PC-3 (cell line): ENCODE data around the gene CACNA1C. TPM values are rescaled to one million over a fixed set of nuclear protein-coding genes. Genes with fewer than 3 reads are reported as not detected.

Experiments
- ATAC-seq: fragments of 200-7000 bp; cut with Tn5 transposase; 2 replicates; pipeline ENCODE4 v1.9.1; 2020; ENCODE audit warnings: mild to moderate bottlenecking, moderate library complexity
- BruUV-seq: library from RNA; stranded (reverse); fragments of 400-500 nt; replicated peaks from 2 replicates; lab custom pipeline; 2021; lab: Mats Ljungman, UMichigan
- CTCF ChIA-PET: fragments of 300-600 bp; sonication (Branson Sonifier 250); formaldehyde crosslinking; loops from one replicate; lab custom pipeline; 2022; ENCODE audit warnings: antibody characterized with exemption; lab: Charles Lee
- POLR2A ChIA-PET: fragments of 300-600 bp; sonication (Branson Sonifier 250); formaldehyde crosslinking; loops from one replicate; lab custom pipeline; 2022; ENCODE audit warnings: antibody characterized with exemption; ENCODE audit not compliant: unreplicated experiment; lab: Charles Lee
- DNase-seq: peaks from one replicate; pipeline ENCODE4 v3.0.0-alpha.2; 2015
- H2AFZ ChIP-seq: fragments of 300-600 bp; sonication (generic); 2 replicates; pipeline ENCODE4 v1.6.0; 2016; ENCODE audit warnings: antibody characterized with exemption, low read length
- H3F3A ChIP-seq: fragments of 300-600 bp; sonication (generic); one replicate; pipeline ENCODE4 v1.6.0; 2017; ENCODE audit warnings: antibody characterized with exemption, low read length, control low read depth, mild to moderate bottlenecking; ENCODE audit not compliant: unreplicated experiment
- H3K27ac ChIP-seq: fragments of 300-600 bp; sonication (generic); 2 replicates; pipeline ENCODE4 v1.5.1; 2016; ENCODE audit warnings: mild to moderate bottlenecking, low read length
- H3K27me3 ChIP-seq: fragments of 300-600 bp; sonication (generic); 2 replicates; pipeline ENCODE4 v1.6.1; 2016; ENCODE audit warnings: low read length, mixed read lengths
- H3K36me3 ChIP-seq: fragments of 300-600 bp; sonication (generic); 2 replicates; pipeline ENCODE4 v1.6.1; 2016; ENCODE audit warnings: low read depth, mixed run types, low read length, mixed read lengths
- H3K4me1 ChIP-seq: fragments of 300-600 bp; sonication (generic); 2 replicates; pipeline ENCODE4 v1.5.1; 2016; ENCODE audit warnings: low read length; ENCODE audit not compliant: insufficient read depth
- H3K4me2 ChIP-seq: fragments of 300-600 bp; sonication (generic); 2 replicates; pipeline ENCODE4 v1.6.0; 2016; ENCODE audit warnings: low read length
- H3K4me3 ChIP-seq: fragments of 300-600 bp; sonication (generic); 2 replicates; pipeline ENCODE4 v1.5.1; 2016; ENCODE audit warnings: mild to moderate bottlenecking, low read length, mixed read lengths
- H3K79me2 ChIP-seq: fragments of 300-600 bp; sonication (generic); 2 replicates; pipeline ENCODE4 v1.6.1; 2017; ENCODE audit warnings: low read length, mixed read lengths
- H3K9ac ChIP-seq: fragments of 300-600 bp; sonication (generic); 2 replicates; pipeline ENCODE4 v1.6.0; 2016; ENCODE audit warnings: mild to moderate bottlenecking, low read length
- H3K9me2 ChIP-seq: fragments of 300-600 bp; sonication (generic); replicated peaks from 2 replicates; pipeline ENCODE4 v1.6.1; 2016; ENCODE audit warnings: mixed run types, low read length, mixed read lengths
- H3K9me3 ChIP-seq: fragments of 300-600 bp; sonication (generic); 2 replicates; pipeline ENCODE4 v1.6.1; 2016; ENCODE audit warnings: low read length, mixed read lengths
- H4K20me1 ChIP-seq: fragments of 300-600 bp; sonication (generic); 2 replicates; pipeline ENCODE4 v1.6.1; 2016; ENCODE audit warnings: low read length, mixed read lengths
- CTCF ChIP-seq: fragments of 300-600 bp; sonication (generic); conservative IDR thresholded peaks from 2 replicates; pipeline ENCODE4 v1.5.1; 2017; ENCODE audit warnings: antibody characterized with exemption, low read depth, mild to moderate bottlenecking, low read length
- EZH2 ChIP-seq: fragments of 300-600 bp; sonication (generic); IDR thresholded peaks from one replicate; pipeline ENCODE4 v1.6.1; 2017; ENCODE audit warnings: antibody characterized with exemption, mild to moderate bottlenecking, low read length; ENCODE audit not compliant: unreplicated experiment
- EZH2phosphoT487 ChIP-seq: fragments of 300-600 bp; sonication (generic); IDR thresholded peaks from 2 replicates; pipeline ENCODE4 v1.6.1; 2018; ENCODE audit warnings: mild to moderate bottlenecking, antibody characterized with exemption, low read length, borderline replicate concordance
- intact Hi-C: fragments of 100-400 bp; cut with micrococcal nuclease; formaldehyde crosslinking; loops from 2 replicates; pipeline ENCODE4 v1.9.0; 2023
- total RNA-seq: library from RNA; depleted of rRNA; stranded (reverse); fragments of >200 nt; gene quantifications from 2 replicates; pipeline ENCODE4 v1.2.3, GENCODE V29; 2014

Gene CACNA1C
- total RNA-seq, 1 experiment from 2014 or later = not detected

GRCh38 chr12:2456813-2457186 lies 404.0 kb downstream of the CACNA1C start:
- no peaks in the 10 kb centered on the region for H3K79me2 ChIP-seq
- H3K4me3 ChIP-seq = no peak overlapping the region
- no peak overlapping the region for H3K9ac ChIP-seq
- no peaks in the 10 kb centered on the region for H3K9me3 ChIP-seq
- no peak overlapping the region for H2AFZ ChIP-seq
- no peaks in the 10 kb centered on the region for H3K36me3 ChIP-seq
- POLR2A ChIA-PET = no interaction called here
- no peaks in the 10 kb centered on the region for H4K20me1 ChIP-seq
- peaks cover 60% of the 10 kb centered on the region for H3K27me3 ChIP-seq
- no TSS peak for BruUV-seq
- no peak overlapping the region for H3K4me2 ChIP-seq
- no peaks in the 10 kb centered on the region for H3K9me2 ChIP-seq
- no peaks in the 10 kb centered on the region for H3K4me1 ChIP-seq
- intact Hi-C loops = no loop called here
- no peak overlapping the region for H3K27ac ChIP-seq
- ATAC-seq = no peak
- CTCF ChIA-PET = no interaction called here
- H3F3A ChIP-seq = no peaks in the 10 kb centered on the region
- TF ChIP-seq EZH2phosphoT487 (no peak), EZH2 (no peak), CTCF (no peak)
- DNase-seq = no peak

- no peaks in the 10 kb centered on the region for H3K9me2 ChIP-seq
- no peak overlapping the region for H3K27ac ChIP-seq
- intact Hi-C loops = no loop called here
- ATAC-seq (no peak), DNase-seq (no peak)
- H3K9ac ChIP-seq = no peak overlapping the region
- no peaks in the 10 kb centered on the region for H3K36me3 ChIP-seq
- no peak overlapping the region for H2AFZ ChIP-seq
- H4K20me1 ChIP-seq = no peaks in the 10 kb centered on the region
- CTCF ChIA-PET = interaction anchor here (0.6 kb wide), 1 partner anchor 419 kb away, joined by 5 read pairs; no protein-coding TSS in a partner anchor
- no peak overlapping the region for H3K4me3 ChIP-seq
- no peaks in the 10 kb centered on the region for H3F3A ChIP-seq
- no peak overlapping the region for H3K4me2 ChIP-seq
- peaks cover 66% of the 10 kb centered on the region for H3K27me3 ChIP-seq
- POLR2A ChIA-PET = no interaction called here
- H3K79me2 ChIP-seq = no peaks in the 10 kb centered on the region
- TF ChIP-seq EZH2phosphoT487 = no peak
- TF ChIP-seq EZH2 = no peak
- no peak for TF ChIP-seq CTCF
- no peaks in the 10 kb centered on the region for H3K4me1 ChIP-seq
- H3K9me3 ChIP-seq = no peaks in the 10 kb centered on the region
- BruUV-seq = no TSS peak
Observed at GRCh38 chr12:2457215-2457932, 404.6 kb downstream of the CACNA1C start.

- TF ChIP-seq EZH2 = no peak
- no peaks in the 10 kb centered on the region for H3K4me1 ChIP-seq
- DNase-seq = no peak
- intact Hi-C loops = no loop called here
- no peak overlapping the region for H3K9ac ChIP-seq
- no peak overlapping the region for H3K4me3 ChIP-seq
- no peak overlapping the region for H2AFZ ChIP-seq
- H3K4me2 ChIP-seq = no peak overlapping the region
- H3K79me2 ChIP-seq = no peaks in the 10 kb centered on the region
- BruUV-seq = no TSS peak
- POLR2A ChIA-PET = no interaction called here
- no peak overlapping the region for H3K27ac ChIP-seq
- H3K36me3 ChIP-seq = no peaks in the 10 kb centered on the region
- H4K20me1 ChIP-seq = no peaks in the 10 kb centered on the region
- no peaks in the 10 kb centered on the region for H3K9me3 ChIP-seq
- no peaks in the 10 kb centered on the region for H3K9me2 ChIP-seq
- ATAC-seq = no peak
- H3K27me3 ChIP-seq = peaks cover 67% of the 10 kb centered on the region
- H3F3A ChIP-seq = no peaks in the 10 kb centered on the region
- CTCF ChIA-PET = no interaction called here
Observed at GRCh38 chr12:2457933-2458414, 405.2 kb downstream of the CACNA1C start.
